Endometrium (tissue), 2 donors: Measurements from ENCODE around the gene LATS1.
"Not testable (repeated sequence)": the region's sequence is repeated elsewhere in the genome, so short reads cannot be mapped to it uniquely, and the experiment has no call there.

Source experiments
- FAIRE-seq: peaks from 2 replicates; lab custom pipeline; 2012; peaks lifted over from hg19 to GRCh38; lab: Jason Lieb, UNC
- donor health status: control.
- donor health status: control.

The LATS1 gene

DNA sequence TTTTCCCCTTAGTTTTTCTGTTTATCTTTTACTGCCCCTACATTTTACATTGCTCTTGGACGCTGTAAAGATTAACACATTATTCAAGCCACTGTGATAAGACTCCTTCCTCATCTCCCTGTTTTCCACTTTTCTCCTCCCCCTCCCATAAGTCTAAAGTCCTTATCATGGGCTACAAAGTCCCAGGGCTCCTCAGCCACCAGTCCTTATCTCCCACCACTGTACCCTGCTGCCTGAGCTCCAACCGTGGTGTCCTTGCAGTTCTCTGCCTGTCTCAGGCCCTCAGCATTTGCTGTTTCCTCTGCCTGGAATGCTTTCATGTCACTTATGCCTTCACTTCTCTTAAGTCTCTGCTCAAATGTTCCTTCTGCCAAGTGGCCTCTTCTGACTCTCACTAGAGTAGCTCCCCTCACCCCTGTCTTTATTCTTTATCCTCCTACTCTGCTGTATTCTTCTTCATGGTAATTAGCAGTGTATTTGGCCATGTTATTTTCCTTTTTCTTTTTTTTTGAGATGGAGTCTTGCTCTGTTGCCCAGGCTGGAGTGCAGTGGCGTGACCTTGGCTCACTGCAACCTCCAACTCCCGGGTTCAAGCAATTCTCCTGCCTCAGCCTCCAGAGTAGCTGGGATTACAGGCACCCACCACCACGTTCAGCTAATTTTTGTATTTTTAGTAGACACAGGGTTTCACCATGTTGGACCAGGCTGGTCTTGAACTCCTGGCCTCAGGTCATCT, 10.8 kb upstream of the LATS1 start:
- FAIRE-seq, result no peak

DNA sequence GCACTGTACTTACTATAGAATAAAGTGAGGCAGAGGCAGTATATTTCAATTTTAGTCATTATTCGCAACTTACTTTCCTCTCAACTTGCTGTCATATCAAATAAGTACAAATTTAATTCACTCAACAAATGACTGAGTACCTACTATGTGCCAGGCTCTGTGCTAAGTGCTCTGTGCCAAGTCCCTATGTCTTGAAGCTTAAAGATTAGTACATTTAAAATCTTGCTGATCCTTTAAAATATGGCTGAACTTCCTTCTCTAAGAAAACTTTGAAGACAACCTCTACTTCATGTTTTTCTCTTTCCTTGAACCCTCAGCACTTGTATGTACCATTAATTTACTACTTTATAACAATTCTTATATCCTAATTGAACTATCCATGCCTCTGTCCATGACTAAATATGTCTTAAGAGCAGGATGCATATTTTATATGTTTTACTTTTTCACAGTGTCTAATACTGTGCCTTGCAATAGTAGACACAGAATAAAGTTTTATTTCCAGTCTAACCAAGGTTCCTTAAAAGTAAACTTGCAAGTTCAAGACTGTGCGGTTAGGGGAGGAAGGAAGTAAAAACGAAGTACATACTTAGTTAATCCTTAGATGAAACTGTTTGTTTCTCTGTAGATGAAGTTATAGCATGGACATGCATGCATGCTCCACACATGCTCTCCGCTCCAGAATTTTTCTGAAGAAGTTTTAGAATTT, 10.0 kb upstream of the LATS1 start:
- no peak for FAIRE-seq

- no peak for FAIRE-seq
Measured at GRCh38 chr6:149725785-149726184, 7.9 kb upstream of the LATS1 start.

GRCh38 chr6:149723771-149724417, 6.0 kb upstream of the LATS1 start:
- peak; percentile 4 for FAIRE-seq

DNA sequence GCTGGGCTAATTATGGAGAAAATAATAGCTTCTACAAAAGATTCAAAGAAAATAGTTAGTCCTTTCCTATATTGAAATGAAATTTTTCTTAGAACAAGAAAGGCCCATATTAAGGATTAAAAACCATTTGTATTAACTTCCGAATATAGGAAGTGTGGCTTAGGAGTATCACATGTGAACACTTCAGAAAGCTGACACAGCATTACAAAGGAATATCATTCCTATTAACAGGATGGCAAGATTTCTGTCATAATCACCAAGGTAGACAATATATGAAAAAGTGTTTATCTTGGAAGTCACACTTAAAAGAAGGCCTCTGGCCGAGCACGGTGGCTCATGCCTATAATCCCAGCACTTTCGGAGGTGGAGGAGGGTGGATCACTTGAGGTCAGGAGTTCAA, 5.4 kb upstream of the LATS1 start:
- FAIRE-seq, result no peak

GRCh38 chr6:149719531-149719930, 1.6 kb upstream of the LATS1 start:
- no peak for FAIRE-seq

GRCh38 chr6:149717255-149717587, 680 bp downstream of the LATS1 start:
- no peak for FAIRE-seq

DNA sequence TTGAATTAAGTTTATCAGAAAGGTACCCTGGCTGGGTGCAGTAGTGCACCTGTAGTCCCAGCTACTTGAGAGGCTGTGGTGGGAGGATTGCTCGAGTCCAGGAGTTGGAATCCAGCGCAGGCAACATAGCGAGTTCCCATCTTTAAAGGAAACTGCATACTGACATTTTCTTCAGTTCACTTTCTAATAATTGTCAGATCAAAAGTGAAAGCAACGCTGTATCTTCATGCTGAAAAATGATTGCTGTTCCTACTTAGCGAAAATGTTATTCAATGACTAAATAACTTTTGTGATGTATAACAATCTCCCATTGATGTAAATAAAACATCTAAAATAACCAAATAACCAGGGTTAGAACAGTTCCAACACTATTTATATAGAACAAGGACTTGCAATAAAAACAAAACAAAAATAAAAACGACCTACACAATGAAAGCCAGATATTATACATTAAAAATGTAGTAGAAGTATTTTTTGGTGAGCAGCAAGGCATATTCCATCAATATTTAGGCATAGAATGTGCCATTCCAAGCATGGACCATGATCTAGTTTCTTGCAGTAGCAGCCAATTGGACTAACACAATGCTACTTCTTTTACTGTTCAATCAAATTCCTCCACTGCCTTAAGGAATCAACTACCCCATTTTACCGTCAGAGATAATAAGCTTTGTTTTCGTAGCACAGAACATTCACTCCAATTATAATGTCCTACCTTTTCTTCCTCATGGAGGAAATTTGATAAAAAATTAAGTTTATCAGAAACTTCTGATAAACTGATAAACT, 1.5 kb downstream of the LATS1 start:
- FAIRE-seq, result no peak

- FAIRE-seq, result no peak
Measured at GRCh38 chr6:149714442-149714841, 3.5 kb downstream of the LATS1 start.

DNA sequence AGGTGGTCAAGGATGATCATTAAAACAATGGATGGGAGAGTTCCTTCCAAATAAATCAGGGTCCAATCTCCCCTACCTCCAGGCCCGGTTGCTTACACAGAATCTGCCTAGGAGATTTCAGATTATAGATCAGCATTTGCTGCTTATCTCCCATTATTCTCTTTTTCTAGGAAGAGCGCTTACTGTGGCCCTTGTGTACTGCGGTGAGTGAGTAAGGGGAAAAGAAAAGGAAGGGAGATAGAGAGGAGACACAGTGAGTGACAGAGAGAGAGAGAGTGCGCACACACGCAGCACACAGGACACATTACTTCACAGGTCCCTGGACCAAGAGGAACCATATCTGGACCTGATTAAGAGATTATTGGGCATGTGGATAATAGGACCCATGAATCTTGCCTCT, 6.2 kb downstream of the LATS1 start:
- FAIRE-seq, result no peak

DNA sequence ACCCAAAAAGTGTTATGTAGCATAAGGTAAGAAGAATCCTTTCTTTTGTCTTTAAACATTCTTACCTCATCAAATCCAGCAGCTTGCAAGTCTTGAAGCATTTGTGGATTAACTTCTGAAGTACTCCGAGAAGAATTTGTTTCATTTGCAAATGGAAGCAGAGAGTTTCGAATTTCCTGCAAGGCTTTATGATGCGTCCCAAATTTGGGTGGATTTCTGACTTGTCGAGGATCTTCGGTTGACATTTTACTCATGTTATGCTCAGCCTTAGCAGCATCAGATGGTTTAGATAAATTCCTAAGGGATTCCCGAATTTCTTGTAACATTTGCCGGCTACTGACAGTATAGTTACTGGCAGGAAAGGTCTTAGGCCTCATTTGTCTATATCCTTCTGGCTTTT, 16.2 kb downstream of the LATS1 start:
- no peak for FAIRE-seq

DNA sequence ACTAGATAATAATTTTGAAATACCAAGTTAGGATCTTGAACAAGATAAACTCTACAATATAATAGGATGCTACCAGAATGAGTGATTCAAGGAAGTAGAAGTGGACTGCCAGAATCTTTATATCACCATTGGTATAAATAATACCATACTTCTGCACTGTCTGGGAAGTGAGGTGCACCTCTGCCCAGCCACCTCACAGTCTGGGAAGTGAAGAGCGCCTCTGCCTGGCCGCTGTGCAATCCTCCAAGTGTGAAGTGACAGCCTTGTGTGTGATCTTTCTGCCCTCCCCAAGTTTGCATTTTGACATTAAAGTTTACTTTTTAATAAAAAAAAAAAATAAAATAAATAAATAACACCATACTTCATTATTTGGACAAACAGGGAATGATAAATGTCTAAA, 18.8 kb downstream of the LATS1 start:
- FAIRE-seq, result no peak

GRCh38 chr6:149698175-149698574, 19.7 kb downstream of the LATS1 start:
- FAIRE-seq, result no peak

DNA sequence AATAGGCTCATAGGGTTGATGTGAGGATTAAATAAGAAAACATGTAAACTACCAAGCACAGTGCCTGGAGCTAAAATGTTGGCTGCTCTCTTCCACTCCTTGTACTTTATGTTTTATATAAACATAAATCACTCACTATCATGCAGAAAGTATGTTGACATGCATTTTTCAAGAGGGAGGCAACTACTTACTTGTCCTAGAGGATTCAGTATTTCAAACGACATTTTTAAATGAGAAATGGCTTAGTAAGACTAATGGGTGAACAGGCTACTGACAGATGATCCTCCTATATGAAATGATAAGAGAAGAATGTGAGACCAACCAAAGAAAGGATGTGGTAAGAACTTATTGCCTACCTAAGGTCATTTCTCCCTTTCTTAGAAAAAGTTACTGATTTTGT, 21.0 kb downstream of the LATS1 start:
- no peak for FAIRE-seq

DNA sequence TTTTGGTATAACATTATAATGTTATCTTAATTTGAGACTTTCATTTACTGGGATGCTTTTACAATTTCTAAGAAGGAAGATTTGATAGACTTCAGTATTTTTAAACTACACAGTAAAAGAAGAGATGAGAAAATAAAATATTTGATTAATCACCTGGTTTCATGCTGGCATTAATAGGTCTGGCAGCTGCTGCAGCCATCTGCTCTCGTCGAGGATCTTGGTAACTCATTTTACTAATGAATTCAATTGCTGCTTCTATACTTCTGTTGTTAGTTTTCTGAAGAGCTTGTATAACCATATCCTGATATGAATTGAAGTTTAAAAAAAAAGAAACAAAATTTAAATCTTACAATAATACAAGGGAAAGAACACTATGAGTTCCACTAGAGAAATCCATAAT, 23.0 kb downstream of the LATS1 start:
- no peak for FAIRE-seq

- FAIRE-seq, result no peak
Measured at GRCh38 chr6:149691201-149691600, 26.7 kb downstream of the LATS1 start.

GRCh38 chr6:149686230-149686629, 31.7 kb downstream of the LATS1 start:
- no peak for FAIRE-seq

DNA sequence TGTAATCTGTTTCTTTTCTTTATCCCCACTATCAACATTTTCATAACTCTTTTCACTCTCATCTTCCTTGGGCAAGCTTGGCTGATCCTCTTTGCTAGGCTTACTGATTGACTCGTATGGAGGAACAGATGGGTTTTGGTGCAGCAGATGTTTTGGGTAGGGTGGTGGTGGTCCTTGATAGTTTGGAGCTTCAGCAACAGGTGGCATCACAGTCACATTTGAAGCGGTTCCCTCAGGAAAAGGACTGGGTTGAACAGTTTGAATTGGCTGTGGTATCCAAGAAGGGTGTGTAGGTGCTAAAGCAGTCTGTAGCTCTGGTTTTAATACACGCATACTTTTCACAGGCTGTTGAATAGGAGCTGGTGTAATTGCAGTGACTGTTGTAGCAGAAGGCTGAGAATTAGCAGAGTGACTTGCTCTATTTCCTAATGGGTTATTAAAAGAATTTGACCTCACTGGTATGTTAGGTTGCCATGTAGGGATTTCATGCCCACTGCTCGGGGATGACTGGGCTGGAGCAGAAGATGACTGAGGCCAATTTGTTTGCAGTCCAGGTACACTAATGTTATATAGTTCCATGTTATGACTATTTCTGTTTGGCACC, 34.5 kb downstream of the LATS1 start:
- FAIRE-seq, result no peak

DNA sequence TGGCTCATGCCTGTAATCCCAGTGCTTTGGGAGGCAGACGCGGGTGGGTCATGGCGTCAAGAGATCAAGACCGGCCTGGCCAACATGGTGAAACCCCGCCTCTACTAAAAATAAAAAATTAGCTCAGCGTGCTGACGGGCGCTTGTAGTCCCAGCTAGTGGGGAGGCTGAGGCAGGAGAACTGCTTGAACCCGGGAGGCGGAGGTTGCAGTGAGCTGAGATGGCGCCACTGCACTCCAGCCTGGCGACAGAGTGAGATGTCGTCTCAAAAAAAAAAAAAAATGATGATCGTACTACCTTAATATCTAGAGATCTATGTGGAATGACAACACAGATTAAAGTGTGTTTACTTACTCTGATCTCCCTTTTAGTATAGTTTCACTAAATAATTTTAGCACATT, 36.1 kb downstream of the LATS1 start:
- not testable (repeated sequence) for FAIRE-seq

- no peak for FAIRE-seq
Measured at GRCh38 chr6:149681209-149681608, 36.7 kb downstream of the LATS1 start.

GRCh38 chr6:149680503-149680902, 37.4 kb downstream of the LATS1 start:
- FAIRE-seq, result no peak

DNA sequence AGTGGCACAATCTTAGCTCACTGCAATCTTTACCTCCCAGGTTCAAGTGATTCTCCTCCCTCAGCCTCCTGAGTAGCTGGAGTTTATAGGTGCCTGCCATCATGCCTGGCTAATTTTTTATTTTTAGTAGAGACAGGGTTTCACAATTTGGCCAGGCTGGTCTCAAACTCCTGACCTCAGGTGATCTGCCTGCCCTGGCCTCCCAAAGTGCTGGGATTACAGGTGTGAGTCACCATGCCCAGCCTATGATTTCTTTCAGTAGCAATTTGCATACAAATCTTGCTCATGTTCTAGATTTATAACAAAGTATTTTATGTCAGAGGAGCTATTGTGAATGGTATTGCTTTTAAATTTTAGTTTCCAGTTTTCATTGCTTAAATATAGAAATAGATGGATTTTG, 45.6 kb downstream of the LATS1 start:
- FAIRE-seq, result not testable (repeated sequence)
